Right lobe of liver (tissue), 6 donors: ENCODE data around the gene DPP7. TPM values are rescaled to one million over a fixed set of nuclear protein-coding genes. Genes with fewer than 3 reads are reported as not detected.
A peak's percentile ranks its signal among the peaks of the same experiment; 100 is the strongest.

Experiments
- ATAC-seq, 4 donors: fragments of 200-7000 bp; cut with Tn5 transposase; one replicate each; pipeline ENCODE4 v1.9.1; 2020; ENCODE audit warnings: mild to moderate bottlenecking in 4 of 4, moderate library complexity in 4 of 4
- DNase-seq, 3 donors: peaks; one replicate each; pipeline ENCODE4 v3.0.0-alpha.2; 2020
- H3K27ac ChIP-seq, 3 donors: fragments of 200-600 bp; one replicate each; pipeline ENCODE4 v1.8.0; 2022
- H3K27me3 ChIP-seq, 2 donors: fragments of 200-600 bp; one replicate each; pipeline ENCODE4 v1.8.0; 2022
- H3K36me3 ChIP-seq, 4 donors: fragments of 200-600 bp; sonication (generic) in 1 of 4; one replicate each; pipeline versions ENCODE4 v1.5.1 to v1.8.0; 2017 to 2022; ENCODE audit warnings: control low read depth in 1 of 4
- H3K4me1 ChIP-seq, 4 donors: fragments of 200-600 bp; sonication (generic) in 1 of 4; one replicate each; pipeline versions ENCODE4 v1.5.1 to v1.8.0; 2017 to 2022; ENCODE audit warnings: control low read depth in 1 of 4
- H3K4me3 ChIP-seq, 3 donors: fragments of 200-600 bp; one replicate each; pipeline ENCODE4 v1.8.0; 2022
- H3K9me3 ChIP-seq, 4 donors: fragments of 200-600 bp; sonication (generic) in 1 of 4; one replicate each; pipeline versions ENCODE4 v1.5.1 to v1.8.0; 2017 to 2022; ENCODE audit warnings: control low read depth in 1 of 4
- POLR2A ChIP-seq: fragments of 450-650 bp; IDR thresholded peaks from one replicate; pipeline ENCODE4 v1.6.1; 2017; ENCODE audit warnings: antibody characterized with exemption, mild to moderate bottlenecking
- WGBS: methylation state at CpG from one replicate; pipeline ENCODE4 v1.1.6; 2018; ENCODE audit warnings: low coverage, low lambda C conversion rate; ENCODE audit not compliant: insufficient coverage; ENCODE audit errors: missing lambda C conversion rate; 5-methylcytosine and 5-hydroxymethylcytosine counted together
- intact Hi-C, 2 donors: fragments of 100-400 bp; cut with DNase I; formaldehyde crosslinking; loops; one replicate each; pipeline versions ENCODE4 v1.11.2 to v1.14.1; 2022
- total RNA-seq, 6 experiments: library from RNA; depleted of rRNA in 2 of 6; stranded (reverse); fragments of >200 nt in 2 of 6; fragmentation: NEBNext Ultra II Directional in 3 of 6; extraction: Animal tissue kit (Norgen Biotek cat#: 25700) in 3 of 6; gene quantifications; one replicate each; pipeline versions ENCODE4 v1.1.0 to v1.2.4, GENCODE V29; 2016 to 2023
- TF ChIP-seq, protein P1 (sequence below), 4 donors: fragments of 200-600 bp in 3 of 4; fragments of 450-650 bp in 1 of 4; IDR thresholded peaks; one replicate each; pipeline versions ENCODE4 v1.5.1 to v1.8.0; 2016 to 2022; ENCODE audit warnings: antibody characterized with exemption in 4 of 4, mild to moderate bottlenecking in 2 of 4
- donor health status: DM: no; HTN: yes; CAD: no.
- donor health status: DM: no; HTN: no; CAD: no.
- donor health status: DM: no; HTN: no; CAD: no.
- donor health status: DM: no; HTN: yes; CAD: no.
- donor health status: DM: no; HTN: yes; CAD: no.

The DPP7 gene
- total RNA-seq, 6 experiments from 2014 or later, result 62.2 to 86.2 (median 66.2) TPM

DNA sequence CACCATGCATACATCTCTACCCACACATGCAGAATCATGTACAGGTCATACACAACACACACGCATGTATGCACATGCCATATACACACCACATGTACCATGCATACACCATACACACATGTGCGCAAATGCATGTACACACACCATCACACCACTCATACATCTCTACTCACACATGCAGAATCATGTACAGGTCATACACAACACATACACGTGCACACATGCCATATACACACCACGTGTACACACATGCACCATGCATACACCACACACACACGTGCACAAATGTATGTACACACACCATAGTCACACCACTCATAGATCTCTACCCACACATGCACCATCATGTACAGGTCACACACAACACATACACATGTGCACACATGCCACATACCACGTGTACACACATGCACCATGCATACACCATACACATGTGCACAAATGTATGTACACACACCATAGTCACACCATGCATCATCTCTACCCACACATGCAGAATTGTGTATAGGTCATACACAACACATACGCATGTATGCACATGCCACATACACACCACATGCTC is 38.4 kb upstream of the DPP7 start:
- TF ChIP-seq POLR2A, result no peak
- TF ChIP-seq, protein P1, sequence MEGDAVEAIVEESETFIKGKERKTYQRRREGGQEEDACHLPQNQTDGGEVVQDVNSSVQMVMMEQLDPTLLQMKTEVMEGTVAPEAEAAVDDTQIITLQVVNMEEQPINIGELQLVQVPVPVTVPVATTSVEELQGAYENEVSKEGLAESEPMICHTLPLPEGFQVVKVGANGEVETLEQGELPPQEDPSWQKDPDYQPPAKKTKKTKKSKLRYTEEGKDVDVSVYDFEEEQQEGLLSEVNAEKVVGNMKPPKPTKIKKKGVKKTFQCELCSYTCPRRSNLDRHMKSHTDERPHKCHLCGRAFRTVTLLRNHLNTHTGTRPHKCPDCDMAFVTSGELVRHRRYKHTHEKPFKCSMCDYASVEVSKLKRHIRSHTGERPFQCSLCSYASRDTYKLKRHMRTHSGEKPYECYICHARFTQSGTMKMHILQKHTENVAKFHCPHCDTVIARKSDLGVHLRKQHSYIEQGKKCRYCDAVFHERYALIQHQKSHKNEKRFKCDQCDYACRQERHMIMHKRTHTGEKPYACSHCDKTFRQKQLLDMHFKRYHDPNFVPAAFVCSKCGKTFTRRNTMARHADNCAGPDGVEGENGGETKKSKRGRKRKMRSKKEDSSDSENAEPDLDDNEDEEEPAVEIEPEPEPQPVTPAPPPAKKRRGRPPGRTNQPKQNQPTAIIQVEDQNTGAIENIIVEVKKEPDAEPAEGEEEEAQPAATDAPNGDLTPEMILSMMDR (IDR thresholded peaks at IDR 0.05), result no peak
- DNase-seq (no peak), ATAC-seq (no peak)
- no peak overlapping the region for H3K27ac ChIP-seq
- no peaks in the 10 kb centered on the region for H3K4me1 ChIP-seq
- intact Hi-C loops, result no loop called here
- no peaks in the 10 kb centered on the region for H3K36me3 ChIP-seq
- no peaks in the 10 kb centered on the region for H3K9me3 ChIP-seq
- H3K27me3 ChIP-seq, result peaks cover 0 to 6% of the 10 kb centered on the region in 2 donors
- no peak overlapping the region for H3K4me3 ChIP-seq
- 86% methylated on average over 7 of the region's 7 CpGs for WGBS

DNA sequence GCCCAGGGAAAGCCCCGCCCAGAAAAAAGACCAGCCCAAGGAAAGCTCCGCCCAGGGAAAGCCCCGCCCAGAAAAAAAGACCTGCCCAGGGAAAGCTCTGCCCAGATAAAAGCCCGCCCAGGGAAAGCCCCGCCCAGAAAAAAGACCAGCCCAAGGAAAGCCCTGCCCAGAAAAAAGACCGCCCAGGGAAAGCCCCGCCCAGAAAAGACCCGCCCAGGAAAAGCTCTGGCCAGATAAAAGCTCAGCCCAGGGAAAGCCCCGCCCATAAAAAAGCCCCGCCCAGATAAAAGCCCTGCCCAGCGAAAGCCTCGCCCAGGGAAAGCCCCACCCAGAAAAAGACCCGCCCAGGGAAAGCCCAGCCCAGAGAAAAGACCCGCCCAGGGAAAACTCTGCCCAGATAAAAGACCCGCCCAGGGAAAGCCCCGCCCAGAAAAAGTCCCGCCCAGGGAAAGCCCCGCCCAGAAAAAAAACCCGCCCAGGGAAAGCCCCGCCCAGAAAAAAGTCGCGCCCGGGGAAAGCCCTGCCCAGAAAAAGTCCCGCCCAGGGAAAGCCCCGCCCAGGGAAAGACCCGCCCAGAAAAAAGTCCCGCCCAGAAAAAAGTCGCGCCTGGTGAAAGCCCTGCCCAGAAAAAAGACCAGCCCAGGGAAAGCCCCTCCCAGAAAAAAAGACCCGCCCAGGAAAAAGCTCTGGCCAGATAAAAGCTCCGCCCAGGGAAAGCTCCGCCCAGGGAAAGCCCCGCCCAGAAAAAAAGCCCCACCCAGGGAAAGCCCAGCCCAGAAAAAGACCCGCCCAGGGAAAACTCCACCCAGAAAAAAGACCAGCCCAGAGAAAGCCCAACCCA is 36.3 kb upstream of the DPP7 start:
- Histone ChIP-seq H3K36me3 (no peaks in the 10 kb centered on the region), H3K27ac (no peak overlapping the region), H3K27me3 (peaks cover 0 to 4% of the 10 kb centered on the region in 2 donors), H3K4me3 (no peak overlapping the region), H3K9me3 (no peaks in the 10 kb centered on the region), H3K4me1 (no peaks in the 10 kb centered on the region)
- 37% methylated on average over 27 of the region's 34 CpGs for WGBS
- TF ChIP-seq, protein P1 (IDR thresholded peaks at IDR 0.05), result no peak
- no peak for TF ChIP-seq POLR2A
- DNase-seq (no peak), ATAC-seq (peak in 3 of 4 donors; percentile 6 to 63 (median 57))
- intact Hi-C loops, result no loop called here

DNA sequence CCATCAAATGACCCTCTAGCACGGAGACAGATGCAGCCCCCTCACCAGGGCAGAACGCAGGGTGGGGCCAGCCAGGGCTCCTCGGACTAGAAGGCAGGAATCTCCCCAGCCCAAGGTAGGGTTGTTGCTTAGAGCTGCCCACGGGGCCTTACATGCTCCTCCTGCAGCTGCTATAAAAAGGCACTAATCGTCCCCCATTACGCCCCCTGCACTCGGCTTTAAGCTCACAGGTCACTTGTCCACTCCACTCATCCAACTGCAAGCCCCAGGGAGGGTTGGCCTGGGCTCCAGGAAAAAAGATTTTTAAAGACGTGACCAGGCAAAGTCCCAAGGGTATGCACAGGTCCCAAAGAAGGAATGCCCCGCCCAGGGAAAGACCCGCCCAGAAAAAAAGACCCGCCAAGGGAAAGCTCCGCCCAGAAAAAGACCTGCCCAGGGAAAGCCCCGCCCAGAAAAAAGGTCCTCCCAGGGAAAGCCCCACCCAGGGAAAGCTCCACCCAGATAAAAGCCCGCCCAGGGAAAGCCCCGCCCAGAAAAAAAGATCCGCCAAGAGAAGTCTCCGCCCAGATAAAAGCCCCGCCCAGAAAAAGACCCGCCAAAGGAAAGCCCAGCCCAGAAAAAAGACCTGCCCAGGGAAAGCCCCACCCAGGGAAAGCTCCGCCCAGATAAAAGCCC is 35.5 kb upstream of the DPP7 start:
- Histone ChIP-seq H3K36me3 (no peaks in the 10 kb centered on the region), H3K4me3 (no peak overlapping the region), H3K9me3 (no peaks in the 10 kb centered on the region), H3K4me1 (no peaks in the 10 kb centered on the region), H3K27me3 (peaks cover 0 to 4% of the 10 kb centered on the region in 2 donors), H3K27ac (no peak overlapping the region)
- WGBS, result 56% methylated on average over 16 of the region's 20 CpGs
- intact Hi-C loops, result no loop called here
- ATAC-seq, result no peak
- no peak for DNase-seq
- TF ChIP-seq, protein P1 (IDR thresholded peaks at IDR 0.05), result no peak
- no peak for TF ChIP-seq POLR2A

DNA sequence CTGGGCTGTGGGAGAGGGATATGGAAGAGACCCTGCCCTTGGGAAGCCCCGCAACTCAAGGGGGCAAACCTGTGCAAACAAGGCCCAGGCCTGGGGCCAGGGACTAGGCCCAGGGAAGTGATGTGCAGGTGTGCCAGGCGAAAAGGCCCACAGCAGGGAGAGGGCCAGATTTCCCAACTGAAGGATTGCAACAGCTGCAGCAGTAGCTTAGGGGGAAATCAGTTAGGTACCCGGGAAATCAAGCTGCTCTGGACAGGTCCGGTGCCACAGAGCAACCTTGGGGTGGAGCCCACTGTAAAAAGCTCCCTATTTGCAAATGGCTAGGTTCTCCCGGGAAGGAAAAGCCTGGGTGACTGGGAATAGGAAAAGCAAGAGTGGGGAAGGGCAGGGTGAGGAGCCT is 34.8 kb upstream of the DPP7 start:
- 50% methylated on average over 3 of the region's 5 CpGs for WGBS
- H3K4me1 ChIP-seq, result no peaks in the 10 kb centered on the region
- H3K27me3 ChIP-seq, result peaks cover 0 to 4% of the 10 kb centered on the region in 2 donors
- H3K36me3 ChIP-seq, result no peaks in the 10 kb centered on the region
- no peak overlapping the region for H3K27ac ChIP-seq
- no peak for ATAC-seq
- H3K9me3 ChIP-seq, result no peaks in the 10 kb centered on the region
- intact Hi-C loops, result no loop called here
- no peak overlapping the region for H3K4me3 ChIP-seq
- DNase-seq, result no peak
- no peak for TF ChIP-seq POLR2A
- TF ChIP-seq, protein P1 (IDR thresholded peaks at IDR 0.05), result no peak
